GM21447 (cell line): ENCODE measurements around the gene LCE3A.
"Not testable (repeated sequence)": the region's sequence is repeated elsewhere in the genome, so short reads cannot be mapped to it uniquely, and the experiment has no call there.

Experiments
- ATAC-seq: cut with Tn5 transposase; IDR thresholded peaks from one replicate; pipeline ENCODE4 v1.9.1; 2021; ENCODE audit not compliant: unreplicated experiment

Gene LCE3A

GRCh38 chr1:152622803-152623202, at the start of gene LCE3A:
LCE3A (minus strand) TSS chr1:152623103; CDS start chr1:152623103, 0 bp downstream.
- ATAC-seq: no peak

DNA sequence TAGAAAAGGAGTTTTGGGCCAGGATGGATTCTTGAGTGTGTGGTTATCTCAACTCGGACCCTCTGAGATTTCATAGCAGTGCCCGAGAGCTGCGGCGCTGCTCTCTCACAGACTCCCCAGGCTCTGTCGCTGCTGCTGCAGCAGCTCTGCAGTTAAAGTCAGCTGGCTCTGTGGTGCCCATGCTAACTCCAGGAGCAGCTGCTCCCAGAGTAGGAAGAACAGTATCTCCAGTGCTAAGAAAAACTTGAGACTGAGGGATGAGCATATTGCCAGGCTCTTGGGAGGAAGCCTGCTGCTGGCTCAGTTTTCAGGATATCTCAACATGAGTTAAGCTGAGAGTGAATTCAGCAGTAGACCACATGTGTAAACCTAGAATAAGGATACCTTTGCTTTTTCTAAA, 44.7 kb upstream of the LCE3A start:
- ATAC-seq: no peak

DNA sequence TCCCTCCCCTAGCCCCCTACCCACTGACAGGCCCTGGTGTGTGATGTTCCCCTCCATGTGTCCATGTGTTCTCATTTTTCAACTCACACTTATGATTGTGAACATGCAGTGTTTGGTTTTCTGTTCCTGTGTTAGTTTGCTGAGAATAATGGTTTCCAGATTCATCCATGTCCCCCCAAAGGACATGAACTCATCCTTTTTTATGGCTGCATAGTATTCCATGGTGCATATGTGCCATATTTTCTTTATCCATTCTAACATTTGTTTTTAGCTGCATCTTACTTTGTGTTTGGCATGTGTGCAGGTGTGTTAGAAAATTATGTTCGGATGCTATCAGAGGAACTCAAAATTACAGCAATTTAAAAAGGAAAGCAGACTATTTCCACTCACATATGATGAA, 43.3 kb upstream of the LCE3A start:
- ATAC-seq: not testable (repeated sequence)

DNA sequence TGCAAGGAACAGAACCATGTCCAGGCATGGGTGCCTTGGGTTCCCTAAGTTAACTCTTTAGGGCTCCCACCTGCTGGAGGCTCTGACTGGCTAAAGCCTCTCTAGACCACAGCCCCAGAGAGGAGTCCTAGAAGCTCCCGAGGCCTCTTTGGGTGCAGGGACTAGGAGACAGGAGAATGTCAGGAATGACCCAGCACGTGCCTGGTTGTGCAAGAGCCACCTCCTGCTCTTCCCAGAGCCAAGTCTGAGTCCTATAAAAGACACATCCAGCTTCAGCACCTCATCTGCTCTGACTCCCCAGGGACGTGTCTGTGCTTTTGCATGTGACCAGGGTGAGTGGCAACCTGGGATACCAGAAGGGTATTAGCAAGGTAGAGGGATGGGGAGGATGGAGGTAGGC, 40.2 kb upstream of the LCE3A start, which contains the start of gene LCE2D:
TSS of gene LCE2D (plus strand) at position 283 of the 400 bp plus-strand sequence. CDS start 726 bp downstream, outside the sequence.
- no peak for ATAC-seq

DNA sequence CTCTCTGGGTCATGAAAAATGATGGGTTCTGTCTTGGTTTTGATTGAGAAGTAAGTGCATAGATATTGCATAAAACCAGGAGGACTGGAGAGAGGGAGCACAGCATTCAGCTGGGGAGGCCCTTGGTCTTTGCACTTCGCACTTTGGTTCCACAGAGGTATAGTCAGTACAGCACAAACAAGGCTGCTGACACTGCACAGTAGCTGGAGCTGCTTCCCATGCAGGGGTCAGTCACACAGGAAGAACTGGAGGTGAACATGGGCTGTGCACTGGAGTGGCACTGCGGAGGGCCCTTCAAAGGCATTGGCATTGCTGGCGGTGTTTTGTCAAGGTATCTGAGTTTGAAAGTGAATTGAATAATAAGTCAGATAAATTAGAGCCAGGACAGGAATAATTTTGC, 35.7 kb upstream of the LCE3A start:
- ATAC-seq: no peak

DNA sequence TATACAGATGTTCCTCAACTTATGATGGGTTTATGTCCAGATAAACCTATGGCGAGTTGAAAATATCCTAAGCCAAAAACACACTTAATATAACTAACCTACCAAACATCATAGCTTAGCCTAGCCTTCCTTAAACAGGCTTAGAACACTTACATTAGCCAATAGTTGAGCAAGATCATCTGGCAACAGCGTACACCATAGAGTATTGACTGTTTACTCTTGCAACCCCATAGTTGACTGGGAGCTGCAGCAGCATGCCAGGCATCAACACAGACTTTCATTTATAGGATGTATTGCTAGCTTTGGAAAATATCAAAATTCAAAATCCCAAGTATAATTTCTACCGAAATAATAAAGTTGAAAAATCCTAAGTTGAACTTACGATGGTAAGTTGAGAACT, 34.8 kb upstream of the LCE3A start:
- ATAC-seq: no peak

- no peak for ATAC-seq
Observed at GRCh38 chr1:152656459-152656858, 33.6 kb upstream of the LCE3A start.

DNA sequence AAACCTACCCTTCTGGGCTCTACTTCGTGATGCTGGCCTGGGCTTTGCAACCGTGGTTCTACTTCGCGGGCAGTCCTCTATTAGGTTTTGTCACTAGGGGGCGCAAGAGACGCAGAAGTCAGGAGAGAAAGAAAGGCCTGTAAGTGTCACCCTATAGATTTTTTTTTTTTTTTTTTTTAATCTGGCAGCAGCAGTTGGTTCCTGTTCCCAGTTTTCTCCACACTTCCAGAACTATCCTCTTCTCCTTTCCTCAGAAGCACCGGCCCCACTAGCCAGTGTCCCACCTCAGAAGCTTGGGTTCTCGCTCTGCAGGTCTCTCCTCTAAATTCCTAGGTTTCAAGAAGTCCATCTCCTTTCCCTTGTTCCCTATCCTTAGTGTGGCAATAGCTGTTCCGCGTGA, 31.2 kb upstream of the LCE3A start:
- ATAC-seq: no peak

- ATAC-seq: no peak
Observed at GRCh38 chr1:152646656-152647055, 23.8 kb upstream of the LCE3A start.

DNA sequence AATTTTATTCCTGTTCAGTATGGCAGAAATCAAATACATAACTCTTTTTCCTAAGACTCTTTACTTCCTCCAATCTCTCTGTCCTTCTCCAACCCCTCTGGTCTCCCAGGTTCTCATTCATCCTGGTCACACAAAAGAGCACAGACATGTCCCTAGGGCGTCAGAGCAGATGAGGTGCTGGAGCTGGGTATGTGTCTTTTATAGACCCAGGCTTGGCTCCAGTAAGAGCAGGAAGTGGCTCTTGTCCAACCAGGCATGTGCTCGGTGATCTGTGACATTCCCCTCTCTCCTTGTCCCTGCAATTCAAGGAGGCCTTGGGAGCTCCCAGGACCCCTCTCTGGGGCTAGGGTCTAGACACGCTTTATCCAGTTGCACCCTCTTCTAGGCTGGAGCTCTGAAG, 22.2 kb upstream of the LCE3A start:
- ATAC-seq: no peak

DNA sequence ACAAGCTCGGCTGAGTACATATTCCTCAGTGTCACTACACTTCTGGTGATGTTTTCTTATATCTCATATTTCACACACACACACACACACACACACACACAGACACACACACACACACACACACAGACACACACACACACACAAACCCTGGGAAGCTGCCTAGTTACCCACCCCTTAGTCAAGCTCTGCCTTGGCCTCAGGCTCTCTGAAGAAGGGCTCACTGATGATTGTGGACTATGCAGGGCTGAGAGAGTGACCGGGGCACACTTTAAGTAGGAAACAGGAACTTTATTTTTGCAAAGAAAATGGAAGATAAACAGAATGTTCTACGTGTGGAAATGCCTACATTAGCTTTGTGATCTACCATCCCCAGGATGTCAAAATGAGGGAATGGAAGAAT, 21.0 kb upstream of the LCE3A start:
- no peak for ATAC-seq

GRCh38 chr1:152640351-152640750, 17.4 kb upstream of the LCE3A start:
- no peak for ATAC-seq

DNA sequence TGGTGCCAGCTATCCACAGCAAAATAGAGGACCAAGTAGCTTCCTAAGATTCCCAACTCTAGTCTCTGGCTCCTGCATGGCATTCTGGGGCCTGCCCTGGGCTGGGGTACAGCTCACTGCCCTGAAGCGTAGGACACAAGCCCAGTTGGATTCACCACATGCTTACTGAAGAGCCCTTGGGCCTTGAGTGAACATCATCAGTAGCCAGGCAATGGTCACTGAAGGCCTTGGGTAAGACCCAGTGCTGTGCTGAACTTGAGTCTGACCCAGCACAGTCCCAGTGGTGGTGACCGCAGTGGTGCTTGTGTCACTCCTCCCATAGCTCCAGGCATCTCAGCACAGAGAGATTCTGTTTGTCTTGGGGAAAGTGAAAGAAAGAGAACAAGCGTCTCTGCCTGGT, 7.7 kb upstream of the LCE3A start:
- no peak for ATAC-seq

DNA sequence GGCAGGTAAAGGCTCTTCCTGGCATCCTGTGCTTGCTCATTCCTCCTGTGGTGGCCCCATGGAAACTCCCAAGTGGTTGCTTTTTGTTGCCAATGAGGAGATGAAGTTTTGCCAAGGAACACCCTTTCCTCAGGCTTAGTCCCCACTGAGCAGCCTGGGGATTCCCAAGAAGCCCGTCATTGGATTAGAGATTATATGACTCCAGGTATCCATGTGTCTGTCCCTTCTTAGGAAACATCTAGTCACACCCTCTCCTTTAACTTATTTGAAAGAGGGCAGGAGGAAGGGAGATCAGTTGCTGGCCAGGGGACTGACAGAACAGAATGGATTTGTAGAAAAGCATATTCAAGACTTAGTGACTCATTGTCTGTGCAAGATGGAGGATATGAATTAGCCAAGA, 3.8 kb upstream of the LCE3A start:
- no peak for ATAC-seq

DNA sequence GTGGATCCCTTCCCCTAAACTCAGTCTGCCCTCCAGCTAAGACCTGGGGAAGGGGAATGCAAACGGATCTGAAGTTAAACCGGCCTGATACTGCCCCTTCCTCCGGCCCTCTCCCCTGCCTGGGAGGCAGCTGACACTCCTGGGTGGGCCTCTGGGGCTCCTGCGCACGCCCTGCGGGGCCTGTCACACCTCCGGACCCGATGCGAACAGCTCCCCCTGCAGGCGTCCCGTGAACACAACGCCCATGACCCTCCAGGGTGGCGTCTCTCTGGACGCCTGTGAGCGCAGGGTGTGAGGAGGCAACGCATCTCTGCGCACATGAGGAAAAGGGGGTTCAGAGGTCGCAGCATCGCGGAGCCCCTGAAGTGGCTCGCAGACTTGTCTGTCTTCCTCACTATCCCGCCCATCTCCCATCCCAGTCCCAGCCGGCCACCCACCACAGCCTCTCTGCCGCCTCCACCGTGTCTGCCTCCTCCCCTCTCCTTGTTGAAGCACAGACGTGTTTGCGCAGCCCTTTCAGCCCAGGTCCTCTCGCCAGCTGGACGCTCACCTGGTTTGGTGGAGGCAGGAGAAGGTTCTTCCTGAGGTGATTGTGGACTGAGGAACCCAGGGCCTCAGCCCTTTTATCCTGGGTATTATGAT, 421 bp upstream of the LCE3A start:
- no peak for ATAC-seq

DNA sequence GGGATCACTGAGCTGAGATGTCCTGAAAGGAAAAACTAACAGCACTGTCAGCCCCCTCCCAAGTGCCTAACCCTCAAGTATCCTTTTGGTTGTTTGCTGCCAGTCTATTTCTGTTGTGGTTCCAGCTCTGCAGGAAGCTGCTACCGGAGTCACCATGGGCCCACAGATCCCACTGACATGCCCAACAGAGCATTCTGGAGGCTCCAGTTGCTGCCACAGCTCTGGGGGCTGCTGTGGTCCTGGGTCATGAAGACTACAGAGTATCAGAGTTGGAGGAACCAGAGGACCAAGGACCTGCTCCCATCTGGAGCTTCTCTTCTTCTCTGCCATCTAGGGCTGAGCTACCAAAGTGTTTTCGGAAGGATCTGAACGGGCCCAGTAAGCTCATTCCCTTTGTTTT, 910 bp downstream of the LCE3A start:
- no peak for ATAC-seq

DNA sequence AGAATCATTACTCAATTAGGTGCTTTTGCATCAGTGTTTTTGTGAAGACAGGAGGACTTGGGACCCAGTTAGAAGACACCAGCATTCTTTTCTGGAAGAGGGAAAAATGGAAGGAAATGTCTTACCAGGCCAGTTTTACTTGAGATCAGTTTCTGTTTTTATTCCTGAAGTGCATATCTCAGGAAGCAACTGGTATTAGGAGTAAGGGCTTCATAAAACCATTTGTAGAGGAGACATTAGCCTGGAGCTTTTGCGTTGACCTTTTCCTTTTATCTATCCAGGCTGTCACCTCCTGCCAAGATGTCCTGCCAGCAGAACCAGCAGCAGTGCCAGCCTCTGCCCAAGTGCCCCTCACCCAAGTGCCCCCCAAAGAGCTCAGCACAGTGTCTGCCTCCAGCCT, 9.4 kb downstream of the LCE3A start, which contains the start of gene LCE3B:
TSS of gene LCE3B (plus strand) at position 301 of the 400 bp plus-strand sequence. CDS start at position 301, 0 bp downstream.
- no peak for ATAC-seq

GRCh38 chr1:152599934-152600333, 23.0 kb downstream of the LCE3A start, which contains the start of gene LCE3C:
LCE3C (plus strand) TSS chr1:152600234; CDS start chr1:152600732, 498 bp downstream.
- no peak for ATAC-seq

DNA sequence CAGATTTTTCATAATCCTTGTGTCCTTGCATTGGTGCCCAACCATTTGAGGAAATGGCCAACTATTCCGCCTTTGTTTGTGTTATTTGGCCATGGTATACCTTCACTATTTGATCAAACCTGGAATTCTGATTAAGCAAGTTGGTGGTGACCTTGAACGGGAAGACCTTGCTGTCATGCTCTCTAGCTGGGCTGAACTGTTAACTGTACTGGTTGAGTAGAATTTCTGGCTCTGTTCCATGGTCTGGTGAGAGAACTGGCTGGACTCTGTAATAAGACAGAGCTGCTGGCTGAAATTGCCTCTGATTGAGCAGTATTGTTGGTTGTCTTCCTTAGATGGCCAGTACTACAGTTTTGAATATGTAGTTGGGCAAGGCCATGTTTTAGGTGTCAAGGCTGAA, 25.9 kb downstream of the LCE3A start:
- no peak for ATAC-seq

GRCh38 chr1:152585586-152585985, 37.3 kb downstream of the LCE3A start:
- no peak for ATAC-seq

- no peak for ATAC-seq
Observed at GRCh38 chr1:152582647-152583046, 40.3 kb downstream of the LCE3A start.

- ATAC-seq: no peak
Observed at GRCh38 chr1:152580433-152580832, 42.5 kb downstream of the LCE3A start, which contains the start of gene LCE3D. LCE3D (minus strand) TSS chr1:152580516; CDS start chr1:152579936, 580 bp downstream.

GRCh38 chr1:152579526-152579925, 43.4 kb downstream of the LCE3A start:
- not testable (repeated sequence) for ATAC-seq
